Activated CD8-positive, alpha-beta T cell treated with anti-CD3 and anti-CD28 coated beads, Interleukin-2, amount 10 ng/mL, durations not matched to agents 7 days and 5 days (primary cell): ENCODE measurements around the gene SLC39A3. TPM values are rescaled to one million over a fixed set of nuclear protein-coding genes. Genes with fewer than 3 reads are reported as not detected.
A peak's percentile ranks its signal among the peaks of the same experiment; 100 is the strongest.

Source experiments
- ATAC-seq: fragments of 150-1000 bp; cut with Tn5 transposase; one replicate; pipeline ENCODE4 v1.10.0; 2021; ENCODE audit warnings: moderate library complexity
- CTCF ChIA-PET: fragments of 350-600 bp; sonication (Branson Sonifier 250); formaldehyde crosslinking; loops from one replicate; lab custom pipeline; 2021; ENCODE audit warnings: antibody characterized with exemption; lab: Charles Lee
- POLR2A ChIA-PET: fragments of 350-600 bp; sonication (Branson Sonifier 250); formaldehyde crosslinking; loops from one replicate; lab custom pipeline; 2021; ENCODE audit warnings: antibody characterized with exemption; lab: Charles Lee
- DNase-seq: peaks from one replicate; pipeline ENCODE4 v3.0.0-alpha.2; 2020
- H3K27ac Mint-ChIP-seq: one replicate; pipeline ENCODE4 v1.8.0; 2021; ENCODE audit warnings: mild to moderate bottlenecking, mixed read lengths
- H3K27me3 Mint-ChIP-seq: one replicate; pipeline ENCODE4 v1.8.0; 2021; ENCODE audit warnings: low read depth, mixed read lengths
- H3K36me3 Mint-ChIP-seq: one replicate; pipeline ENCODE4 v1.8.0; 2021; ENCODE audit warnings: low read depth, mixed read lengths
- H3K4me1 Mint-ChIP-seq: one replicate; pipeline ENCODE4 v1.8.0; 2021; ENCODE audit warnings: low read depth, mixed read lengths
- H3K4me3 Mint-ChIP-seq: one replicate; pipeline ENCODE4 v1.8.0; 2021; ENCODE audit warnings: mild to moderate bottlenecking, mixed read lengths
- H3K9me3 Mint-ChIP-seq: one replicate; pipeline ENCODE4 v1.8.0; 2022; ENCODE audit warnings: mixed read lengths; ENCODE audit not compliant: insufficient read depth
- total RNA-seq, 2 experiments: library from RNA; stranded (reverse); gene quantifications; one replicate each; pipeline ENCODE4 v1.2.3, GENCODE V29; 2021

SLC39A3 gene
- total RNA-seq, 2 experiments from 2014 or later, result 28.1 to 38.2 TPM

- H3K4me3 Mint-ChIP-seq, result no peak overlapping the region
- H3K36me3 Mint-ChIP-seq, result peaks cover 20% of the 10 kb centered on the region
- ChIA-PET CTCF (no interaction called here), POLR2A (interaction anchor here (0.6 kb wide), 1 partner anchor 155 kb away, joined by 4 read pairs; no protein-coding TSS in a partner anchor)
- H3K27ac Mint-ChIP-seq, result no peak overlapping the region
- H3K27me3 Mint-ChIP-seq, result no peaks in the 10 kb centered on the region
- no peak for ATAC-seq
- peaks cover 49% of the 10 kb centered on the region for H3K4me1 Mint-ChIP-seq
- no peak for DNase-seq
- no peaks in the 10 kb centered on the region for H3K9me3 Mint-ChIP-seq
Measured at GRCh38 chr19:2777952-2778683, 38.3 kb upstream of the SLC39A3 start.

DNA sequence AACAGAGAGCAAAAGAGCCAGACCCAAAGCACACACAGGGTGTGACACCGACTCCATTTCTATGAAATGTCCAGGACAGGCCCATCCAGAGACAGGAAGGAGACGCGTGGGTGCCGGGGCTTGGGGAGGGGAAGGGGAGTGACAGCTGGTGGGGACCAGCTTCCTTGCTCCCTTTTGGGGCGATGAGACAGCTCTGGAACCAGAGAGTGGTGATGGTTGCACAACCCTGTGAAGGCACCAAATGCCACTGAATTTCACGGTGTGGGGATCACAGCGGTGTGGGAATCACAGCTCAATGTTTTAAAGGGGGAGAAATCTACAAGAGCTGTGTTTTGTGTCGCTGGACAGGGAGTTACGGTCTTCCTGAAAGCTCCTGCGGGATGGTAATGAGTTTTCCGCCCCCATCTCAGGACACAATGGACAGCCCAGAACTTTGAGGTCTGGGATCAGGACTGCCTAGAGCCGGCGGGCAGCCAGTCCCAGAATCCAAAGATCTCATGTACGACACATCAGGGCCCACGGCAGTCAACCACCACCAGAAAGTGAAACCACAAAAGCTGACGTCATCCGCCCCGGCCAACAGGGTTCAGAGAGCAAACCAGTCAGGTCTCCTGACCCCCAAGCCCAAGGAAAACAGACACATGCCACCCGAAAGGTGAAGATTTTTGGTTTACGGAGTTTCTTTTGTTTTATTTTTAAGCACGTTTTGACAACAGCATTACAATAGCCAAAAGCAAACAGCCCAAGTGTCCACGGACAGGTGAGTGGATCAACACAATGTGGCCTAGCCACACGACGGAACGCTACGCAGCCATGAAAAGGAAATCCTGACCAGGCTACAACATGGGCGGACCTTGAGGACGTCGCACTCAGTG, 36.0 kb upstream of the SLC39A3 start:
- peak overlapping the region; percentile 74 for H3K4me3 Mint-ChIP-seq
- ChIA-PET POLR2A (interaction anchor here (0.5 kb wide), 1 partner anchor 187 kb away, joined by 3 read pairs; no protein-coding TSS in a partner anchor), CTCF (interaction anchor here (1.4 to 1.6 kb wide), 2 partner anchors 65 to 127 kb away, joined by 4 to 7 read pairs; partner anchors contain the start of gene ZNF555)
- no peaks in the 10 kb centered on the region for H3K27me3 Mint-ChIP-seq
- DNase-seq (peak; percentile 88), ATAC-seq (peak; percentile 87)
- peak overlapping the region; percentile 85 for H3K27ac Mint-ChIP-seq
- peaks cover 18% of the 10 kb centered on the region for H3K36me3 Mint-ChIP-seq
- H3K4me1 Mint-ChIP-seq, result peaks cover 40% of the 10 kb centered on the region
- H3K9me3 Mint-ChIP-seq, result no peaks in the 10 kb centered on the region

- ATAC-seq, result no peak
- CTCF ChIA-PET, result interaction anchor here (1.4 to 1.6 kb wide), 2 partner anchors 66 to 127 kb away, joined by 4 to 7 read pairs; partner anchors contain the start of gene ZNF555
- no peaks in the 10 kb centered on the region for H3K27me3 Mint-ChIP-seq
- POLR2A ChIA-PET, result interaction anchor here (0.5 kb wide), 1 partner anchor 188 kb away, joined by 3 read pairs; no protein-coding TSS in a partner anchor
- no peaks in the 10 kb centered on the region for H3K9me3 Mint-ChIP-seq
- H3K27ac Mint-ChIP-seq, result peak overlapping the region; percentile 85
- peaks cover 18% of the 10 kb centered on the region for H3K36me3 Mint-ChIP-seq
- H3K4me3 Mint-ChIP-seq, result peak overlapping the region; percentile 74
- H3K4me1 Mint-ChIP-seq, result peaks cover 35% of the 10 kb centered on the region
- DNase-seq, result no peak
Measured at GRCh38 chr19:2774953-2775555, 35.2 kb upstream of the SLC39A3 start.

- DNase-seq (no peak), ATAC-seq (no peak)
- H3K27ac Mint-ChIP-seq, result peak overlapping the region; percentile 52
- POLR2A ChIA-PET, result no interaction called here
- no peaks in the 10 kb centered on the region for H3K9me3 Mint-ChIP-seq
- peaks cover 35% of the 10 kb centered on the region for H3K4me1 Mint-ChIP-seq
- CTCF ChIA-PET, result no interaction called here
- H3K4me3 Mint-ChIP-seq, result no peak overlapping the region
- H3K27me3 Mint-ChIP-seq, result no peaks in the 10 kb centered on the region
- peaks cover 18% of the 10 kb centered on the region for H3K36me3 Mint-ChIP-seq
Measured at GRCh38 chr19:2774083-2774679, 34.4 kb upstream of the SLC39A3 start.

- CTCF ChIA-PET, result interaction anchor here (1.3 kb wide), 1 partner anchor 10 kb away, joined by 4 read pairs; no protein-coding TSS in a partner anchor
- peaks cover 11% of the 10 kb centered on the region for H3K36me3 Mint-ChIP-seq
- H3K4me1 Mint-ChIP-seq, result peaks cover 32% of the 10 kb centered on the region
- no peak overlapping the region for H3K4me3 Mint-ChIP-seq
- POLR2A ChIA-PET, result interaction anchor here (0.6 kb wide), 1 partner anchor 334 kb away, joined by 3 read pairs; no protein-coding TSS in a partner anchor
- no peaks in the 10 kb centered on the region for H3K27me3 Mint-ChIP-seq
- no peaks in the 10 kb centered on the region for H3K9me3 Mint-ChIP-seq
- ATAC-seq (no peak), DNase-seq (no peak)
- H3K27ac Mint-ChIP-seq, result no peak overlapping the region
Measured at GRCh38 chr19:2771786-2772674, 32.2 kb upstream of the SLC39A3 start.

DNA sequence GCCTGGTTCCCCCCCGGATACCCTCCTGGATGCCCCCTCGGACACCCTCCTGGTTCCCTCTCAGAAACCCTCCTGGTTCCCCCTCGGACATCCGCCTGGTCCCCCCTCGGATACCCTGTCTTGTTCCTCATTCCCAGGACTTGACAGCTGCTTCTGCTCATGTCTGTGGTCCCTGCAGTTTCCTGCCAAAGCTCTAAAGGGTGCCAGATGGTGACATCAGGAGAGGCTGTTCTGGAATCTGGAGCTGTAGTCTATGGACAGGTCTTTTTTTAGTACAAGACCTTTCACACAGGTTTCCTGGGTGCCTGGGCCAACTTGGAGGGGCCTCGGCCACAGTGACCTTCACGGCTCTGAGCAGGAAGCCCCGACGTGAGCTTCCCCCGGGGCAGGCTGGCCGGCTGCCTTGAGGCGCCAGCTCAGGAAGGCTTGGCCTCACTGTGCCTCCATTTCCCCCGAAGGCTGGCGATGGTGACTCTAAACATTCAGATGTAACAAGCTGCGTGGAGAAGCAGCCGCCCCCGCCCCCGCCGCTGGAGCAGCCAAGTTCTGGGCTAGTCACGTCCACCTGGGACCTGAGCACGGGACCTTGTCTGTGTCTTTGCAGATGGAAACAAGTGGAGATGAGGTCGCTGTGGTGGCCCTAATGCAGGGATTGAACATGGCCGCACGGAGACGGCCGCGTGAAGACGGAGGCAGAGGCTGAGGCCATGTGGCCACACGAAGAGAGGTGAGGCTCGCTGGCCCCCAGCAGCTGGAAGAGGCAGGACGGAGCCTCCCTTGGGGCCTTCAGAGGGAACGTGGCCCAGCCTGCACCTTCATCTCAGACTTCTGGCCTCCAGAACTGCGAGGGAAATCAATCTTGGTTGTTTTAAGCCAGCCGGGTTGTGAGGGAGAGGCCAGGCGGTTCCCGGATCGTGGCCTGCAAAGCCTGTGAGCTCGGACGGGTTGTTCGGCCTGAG, 30.5 kb upstream of the SLC39A3 start:
- CTCF ChIA-PET, result interaction anchor here (1.3 kb wide), 1 partner anchor 12 kb away, joined by 4 read pairs; no protein-coding TSS in a partner anchor
- H3K27ac Mint-ChIP-seq, result no peak overlapping the region
- POLR2A ChIA-PET, result no interaction called here
- no peaks in the 10 kb centered on the region for H3K27me3 Mint-ChIP-seq
- no peaks in the 10 kb centered on the region for H3K9me3 Mint-ChIP-seq
- peaks cover 19% of the 10 kb centered on the region for H3K4me1 Mint-ChIP-seq
- ATAC-seq, result no peak
- no peak overlapping the region for H3K4me3 Mint-ChIP-seq
- DNase-seq, result no peak
- peaks cover 6% of the 10 kb centered on the region for H3K36me3 Mint-ChIP-seq

DNA sequence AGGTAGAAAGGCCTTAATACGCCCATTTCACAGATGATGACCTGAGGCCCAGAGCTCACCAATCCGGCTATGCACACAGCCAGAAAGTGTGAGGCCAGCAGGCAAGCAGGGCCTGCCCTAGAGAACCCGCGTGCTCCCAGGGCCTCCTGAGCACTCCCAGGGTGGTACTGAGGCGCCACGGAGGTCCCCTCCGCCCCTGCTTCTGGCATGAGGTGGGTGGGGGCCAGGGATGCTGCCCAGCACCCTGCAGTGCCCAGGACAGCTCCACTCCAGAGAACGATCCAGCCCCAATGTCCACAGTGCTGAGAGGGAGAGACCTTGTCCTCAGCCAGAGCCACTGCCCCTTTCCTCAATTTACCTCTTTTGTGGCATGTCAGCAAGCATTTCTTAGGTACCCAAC, 29.4 kb upstream of the SLC39A3 start:
- ATAC-seq (no peak), DNase-seq (no peak)
- Mint-ChIP-seq H3K27ac (no peak overlapping the region), H3K4me3 (no peak overlapping the region), H3K36me3 (peaks cover 6% of the 10 kb centered on the region), H3K4me1 (peaks cover 9% of the 10 kb centered on the region), H3K27me3 (no peaks in the 10 kb centered on the region), H3K9me3 (no peaks in the 10 kb centered on the region)
- ChIA-PET CTCF (interaction anchor here (0.9 to 1.1 kb wide), 2 partner anchors 13 to 15 kb away, joined by 3 read pairs; no protein-coding TSS in a partner anchor), POLR2A (no interaction called here)

DNA sequence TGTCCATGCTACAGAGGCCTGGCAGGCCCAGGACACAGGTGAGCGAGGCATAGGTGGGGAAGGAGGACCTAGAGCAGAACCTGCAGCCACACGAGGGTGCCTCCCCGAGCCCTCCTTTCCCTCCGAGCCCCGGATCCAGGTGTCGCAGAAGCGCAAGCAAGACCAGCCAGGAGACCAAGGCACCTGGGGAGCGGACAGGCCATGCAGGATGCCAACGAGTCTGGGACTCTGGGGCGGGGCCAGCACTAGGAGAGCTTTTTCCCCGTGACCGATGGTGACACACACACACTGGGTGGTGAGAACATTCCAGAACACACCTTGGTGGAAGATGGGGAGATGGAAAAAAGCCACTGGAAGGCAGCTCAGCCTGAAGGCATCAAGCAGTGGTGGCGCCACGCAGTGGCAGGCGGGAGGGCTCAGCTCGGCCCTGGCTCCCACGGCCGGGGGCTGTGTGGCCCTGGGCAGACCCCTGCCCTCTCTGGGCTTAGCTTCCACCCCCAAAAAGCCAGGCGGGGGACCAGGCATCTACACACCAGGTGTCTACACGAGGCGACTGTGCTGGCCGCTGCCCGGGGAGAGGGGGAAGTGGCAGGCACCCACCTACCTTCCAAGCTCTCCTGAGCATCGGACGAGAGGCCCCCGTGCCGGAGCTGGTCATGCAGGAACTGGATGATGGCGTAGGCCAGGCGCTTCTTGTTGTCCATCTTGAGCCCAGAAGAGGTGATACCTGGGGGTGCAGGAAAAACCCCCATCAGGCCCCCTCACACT, 28.7 kb upstream of the SLC39A3 start:
- CTCF ChIA-PET, result interaction anchor here (0.9 to 1.1 kb wide), 2 partner anchors 13 to 15 kb away, joined by 3 read pairs; no protein-coding TSS in a partner anchor
- no peak overlapping the region for H3K27ac Mint-ChIP-seq

GRCh38 chr19:2767688-2768087, 27.9 kb upstream of the SLC39A3 start:
- POLR2A ChIA-PET, result no interaction called here
- no peak for DNase-seq
- Mint-ChIP-seq H3K4me1 (peaks cover 6% of the 10 kb centered on the region), H3K27ac (no peak overlapping the region), H3K27me3 (no peaks in the 10 kb centered on the region), H3K4me3 (no peak overlapping the region), H3K9me3 (no peaks in the 10 kb centered on the region), H3K36me3 (peaks cover 9% of the 10 kb centered on the region)
- CTCF ChIA-PET, result no interaction called here
- ATAC-seq, result no peak

More for the DNA sequence above, 28.7 kb upstream of the SLC39A3 start:
- no peak for ATAC-seq
- Mint-ChIP-seq H3K4me1 (peaks cover 6% of the 10 kb centered on the region), H3K4me3 (no peak overlapping the region), H3K9me3 (no peaks in the 10 kb centered on the region), H3K27me3 (no peaks in the 10 kb centered on the region), H3K36me3 (peaks cover 6% of the 10 kb centered on the region)
- no peak for DNase-seq
- POLR2A ChIA-PET, result no interaction called here
